Heart left ventricle (tissue), 16 donors: Measurements from ENCODE around the gene AKT2. TPM values are rescaled to one million over a fixed set of nuclear protein-coding genes. Genes with fewer than 3 reads are reported as not detected.

ENCODE experiments used
- ATAC-seq, 4 donors: fragments of 200-7000 bp; cut with Tn5 transposase; one replicate each; pipeline ENCODE4 v1.9.1; 2020 to 2022; ENCODE audit warnings: moderate library complexity in 4 of 4, mild to moderate bottlenecking in 3 of 4, moderate number of reproducible peaks in 1 of 4
- DNase-seq, 5 donors: peaks; one replicate each; pipeline ENCODE4 v3.0.0-alpha.2; 2020
- H3K27ac ChIP-seq, 12 donors: fragments of 200-600 bp; sonication (generic) in 4 of 12; one replicate each; pipeline versions ENCODE4 v1.5.0 to v1.8.0; 2016 to 2022; ENCODE audit warnings: mild to moderate bottlenecking in 2 of 12
- H3K27me3 ChIP-seq, 9 donors: fragments of 200-600 bp; sonication (generic) in 2 of 9; one replicate each; pipeline versions ENCODE4 v1.5.1 to v1.8.0; 2016 to 2022; ENCODE audit warnings: mild to moderate bottlenecking in 3 of 9
- H3K36me3 ChIP-seq, 9 donors: fragments of 200-600 bp; sonication (generic) in 2 of 9; one replicate each; pipeline versions ENCODE4 v1.5.0 to v1.8.0; 2018 to 2022; ENCODE audit warnings: mild to moderate bottlenecking in 2 of 9
- H3K4me1 ChIP-seq, 12 donors: fragments of 200-600 bp; sonication (generic) in 4 of 12; one replicate each; pipeline versions ENCODE4 v1.5.0 to v1.8.0; 2016 to 2022; ENCODE audit warnings: mild to moderate bottlenecking in 3 of 12
- H3K4me3 ChIP-seq, 12 donors: fragments of 200-600 bp; sonication (generic) in 4 of 12; one replicate each; pipeline versions ENCODE4 v1.5.0 to v1.8.0; 2017 to 2022; ENCODE audit warnings: mild to moderate bottlenecking in 9 of 12, moderate library complexity in 4 of 12
- H3K9me3 ChIP-seq, 12 donors: fragments of 200-600 bp; sonication (generic) in 4 of 12; one replicate each; pipeline versions ENCODE4 v1.5.0 to v1.8.0; 2016 to 2022; ENCODE audit warnings: mild to moderate bottlenecking in 1 of 12
- POLR2A ChIP-seq, 2 donors: fragments of 450-650 bp; IDR thresholded peaks; one replicate each; pipeline ENCODE4 v1.6.1; 2017; ENCODE audit warnings: antibody characterized with exemption in 2 of 2, mild to moderate bottlenecking in 2 of 2, moderate library complexity in 2 of 2
- WGBS, 4 donors: extraction: QIAGEN DNeasy Blood & Tissue Kit in 2 of 4; methylation state at CpG; one replicate each; pipeline versions ENCODE4 v1.1.5 to v1.1.7; 2013 to 2018; 5-methylcytosine and 5-hydroxymethylcytosine counted together
- intact Hi-C, 10 donors: fragments of 100-400 bp; cut with DNase I; formaldehyde crosslinking; loops; one replicate each; pipeline versions ENCODE4 v1.11.1 to v1.14.2; 2022
- polyA plus RNA-seq, 2 donors: library from polyadenylated mRNA; stranded (reverse); fragments of 200-250 nt; gene quantifications; one replicate each; pipeline ENCODE4 v1.2.3, GENCODE V29; 2013
- total RNA-seq, 9 donors: library from RNA; depleted of rRNA in 2 of 9; stranded (reverse); fragments of >200 nt in 2 of 9; fragmentation: NEBNext Ultra II Directional in 3 of 9; extraction: Animal tissue kit (Norgen Biotek cat#: 25700) in 3 of 9; gene quantifications; one replicate each; pipeline versions ENCODE4 v1.1.0 to v1.2.4, GENCODE V29; 2016 to 2023
- TF ChIP-seq, protein P1 (sequence below), 12 donors: fragments of 200-600 bp; sonication (generic) in 4 of 12; IDR thresholded peaks; one replicate each; pipeline versions ENCODE4 v1.5.0 to v1.8.0; 2018 to 2022; ENCODE audit warnings: antibody characterized with exemption in 12 of 12, mild to moderate bottlenecking in 5 of 12
- donor health status: ischemic (EF 13 %, LVEDD 7.1; RV severe dilation, severe dysfunction).
- donor health status: healthy with polysubstance abuse.
- donor health status: DM: no; HTN: yes; CAD: no.
- donor health status: DM: no; HTN: no; CAD: no.
- donor health status: ischemic (EF 25% LVEDD 6.9; RV normal size, moderate dysfunction).
- donor health status: ischemic (EF 25% LVEDD 5.7; RV mildly dilated, moderate dysfunction).
- donor health status: healthy.
- donor health status: DM: yes; HTN: yes; CAD: no.
- donor health status: ischemic (EF 35%, LVEDD 5.7; RV mildly dilated, moderate dysfunction).
- donor health status: nonischemic (EF 11% LVEDD 7.7; RV severe dilation, severe dysfunction).
- donor health status: DM: yes; HTN: yes; CAD: no.
- donor health status: PGD.
- donor health status: ischemic (EF 29% LVEDD 5.4; RV normal size, mild dysfunction).
- donor health status: nonischemic (EF 23%, LVEDD 6.1; RV moderate dilation, normal function).

Gene AKT2
- total and polyA plus RNA-seq, 11 donors, result 71.0 to 132 (median 112) TPM

- Histone ChIP-seq H3K9me3 (no peaks in the 10 kb centered on the region), H3K27ac (no peak overlapping the region), H3K27me3 (no peaks in the 10 kb centered on the region), H3K4me1 (peaks cover 0 to 30% (median 19%) of the 10 kb centered on the region in 12 donors), H3K4me3 (no peak overlapping the region), H3K36me3 (peaks cover 0 to 72% (median 66%) of the 10 kb centered on the region in 9 donors)
- DNase-seq, result no peak
- WGBS, 4 donors, result 94 to 95% (median 94%) methylated on average over 11 to 12 of the region's 12 CpGs
- intact Hi-C loops, result loop anchor here in 3 of 10 donors (5.0 kb wide), 1 partner anchor 43 kb away; no protein-coding TSS in a partner anchor
- TF ChIP-seq, protein P1, sequence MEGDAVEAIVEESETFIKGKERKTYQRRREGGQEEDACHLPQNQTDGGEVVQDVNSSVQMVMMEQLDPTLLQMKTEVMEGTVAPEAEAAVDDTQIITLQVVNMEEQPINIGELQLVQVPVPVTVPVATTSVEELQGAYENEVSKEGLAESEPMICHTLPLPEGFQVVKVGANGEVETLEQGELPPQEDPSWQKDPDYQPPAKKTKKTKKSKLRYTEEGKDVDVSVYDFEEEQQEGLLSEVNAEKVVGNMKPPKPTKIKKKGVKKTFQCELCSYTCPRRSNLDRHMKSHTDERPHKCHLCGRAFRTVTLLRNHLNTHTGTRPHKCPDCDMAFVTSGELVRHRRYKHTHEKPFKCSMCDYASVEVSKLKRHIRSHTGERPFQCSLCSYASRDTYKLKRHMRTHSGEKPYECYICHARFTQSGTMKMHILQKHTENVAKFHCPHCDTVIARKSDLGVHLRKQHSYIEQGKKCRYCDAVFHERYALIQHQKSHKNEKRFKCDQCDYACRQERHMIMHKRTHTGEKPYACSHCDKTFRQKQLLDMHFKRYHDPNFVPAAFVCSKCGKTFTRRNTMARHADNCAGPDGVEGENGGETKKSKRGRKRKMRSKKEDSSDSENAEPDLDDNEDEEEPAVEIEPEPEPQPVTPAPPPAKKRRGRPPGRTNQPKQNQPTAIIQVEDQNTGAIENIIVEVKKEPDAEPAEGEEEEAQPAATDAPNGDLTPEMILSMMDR (IDR thresholded peaks at IDR 0.05), result no peak
- TF ChIP-seq POLR2A (IDR thresholded peaks at IDR 0.05), result no peak
- ATAC-seq, result no peak
Observed at GRCh38 chr19:40239415-40240226, 45.5 kb downstream of the AKT2 start.

- peaks cover 0 to 78% (median 69%) of the 10 kb centered on the region in 9 donors for H3K36me3 ChIP-seq
- no peak for ATAC-seq
- peaks cover 0 to 28% (median 19%) of the 10 kb centered on the region in 12 donors for H3K4me1 ChIP-seq
- TF ChIP-seq, protein P1 (IDR thresholded peaks at IDR 0.05), result no peak
- no peak for TF ChIP-seq POLR2A (IDR thresholded peaks at IDR 0.05)
- DNase-seq, result no peak
- H3K4me3 ChIP-seq, result no peak overlapping the region
- no peaks in the 10 kb centered on the region for H3K9me3 ChIP-seq
- no peak overlapping the region for H3K27ac ChIP-seq
- no peaks in the 10 kb centered on the region for H3K27me3 ChIP-seq
- 92 to 100% (median 93%) methylated on average over 9 of the region's 9 CpGs for WGBS, 4 donors
- intact Hi-C loops, result no loop called here
Observed at GRCh38 chr19:40238775-40239174, 46.4 kb downstream of the AKT2 start.

DNA sequence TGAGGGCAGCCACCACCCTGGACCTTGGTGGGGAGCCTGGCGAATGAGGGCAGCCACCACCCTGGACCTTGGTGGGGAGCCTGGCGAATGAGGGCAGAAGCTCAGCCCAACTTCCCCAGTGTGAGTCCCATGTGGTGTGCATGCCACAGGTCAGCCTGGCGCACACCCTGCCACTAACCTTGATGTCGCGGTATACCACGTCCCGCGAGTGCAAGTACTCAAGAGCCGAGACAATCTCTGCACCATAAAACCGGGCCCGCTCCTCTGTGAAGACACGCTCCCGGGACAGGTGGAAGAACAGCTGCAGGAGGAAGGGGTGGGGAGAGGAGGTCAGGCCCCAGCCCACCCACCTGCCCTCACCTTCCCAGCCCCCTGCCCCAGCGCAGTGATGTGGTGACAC is 47.4 kb downstream of the AKT2 start:
- no peak for TF ChIP-seq POLR2A (IDR thresholded peaks at IDR 0.05)
- TF ChIP-seq, protein P1 (IDR thresholded peaks at IDR 0.05), result no peak
- H3K4me3 ChIP-seq, result no peak overlapping the region
- no peak overlapping the region for H3K27ac ChIP-seq
- H3K27me3 ChIP-seq, result no peaks in the 10 kb centered on the region
- peaks cover 0 to 20% (median 15%) of the 10 kb centered on the region in 12 donors for H3K4me1 ChIP-seq
- no peak for ATAC-seq
- no peak for DNase-seq
- WGBS, 4 donors, result 93 to 98% (median 95%) methylated on average over 7 to 14 of the region's 14 CpGs
- H3K36me3 ChIP-seq, result peaks cover 0 to 86% (median 72%) of the 10 kb centered on the region in 9 donors
- intact Hi-C loops, result no loop called here
- H3K9me3 ChIP-seq, result no peaks in the 10 kb centered on the region

DNA sequence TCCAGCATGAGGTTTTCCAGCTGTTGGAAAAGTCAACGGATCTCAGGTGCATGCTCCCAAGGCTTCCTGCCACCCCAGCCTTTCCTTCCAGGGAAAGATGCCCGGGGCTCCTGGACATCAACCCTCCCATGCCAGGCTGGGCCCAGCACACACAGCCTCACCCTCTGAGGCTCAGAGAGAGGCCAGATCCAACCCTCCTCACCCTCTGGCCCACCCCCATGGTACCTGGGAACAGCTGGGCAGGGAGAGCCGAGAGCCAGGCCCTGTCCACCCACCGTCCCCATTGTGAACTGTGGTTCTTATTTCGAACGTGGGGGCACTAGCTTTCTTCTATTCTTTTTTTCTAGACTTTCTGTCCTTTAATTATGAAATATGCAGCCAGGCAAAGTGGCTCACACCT is 48.8 kb downstream of the AKT2 start:
- H3K36me3 ChIP-seq, result peaks cover 0 to 83% (median 70%) of the 10 kb centered on the region in 9 donors
- 91 to 95% (median 93%) methylated on average over 6 of the region's 6 CpGs for WGBS, 4 donors
- no peak overlapping the region for H3K27ac ChIP-seq
- H3K9me3 ChIP-seq, result no peaks in the 10 kb centered on the region
- H3K4me1 ChIP-seq, result peaks cover 0 to 15% (median 9%) of the 10 kb centered on the region in 12 donors
- no peaks in the 10 kb centered on the region for H3K27me3 ChIP-seq
- intact Hi-C loops, result no loop called here
- TF ChIP-seq, protein P1 (IDR thresholded peaks at IDR 0.05), result no peak
- TF ChIP-seq POLR2A (IDR thresholded peaks at IDR 0.05), result no peak
- ATAC-seq (no peak), DNase-seq (no peak)
- no peak overlapping the region for H3K4me3 ChIP-seq
